Erythroblast (primary cell): ENCODE data around the gene MICU1.

ENCODE experiments used
- GATA1 ChIP-seq: IDR thresholded peaks from 2 replicates; pipeline ENCODE4 v1.6.1; 2011; ENCODE audit warnings: low read depth, mild to moderate bottlenecking, control low read depth, low read length, moderate library complexity
- POLR2A ChIP-seq: IDR thresholded peaks from 2 replicates; pipeline ENCODE4 v1.6.1; 2011; ENCODE audit warnings: mild to moderate bottlenecking, low read length

GRCh38 chr10:72587568-72587967, 38.3 kb downstream of the MICU1 start:
- TF ChIP-seq POLR2A = no peak
- no peak for TF ChIP-seq GATA1
